Measurements from ENCODE around the gene GIGYF1. TPM values are rescaled to one million over a fixed set of nuclear protein-coding genes. Genes with fewer than 3 reads are reported as not detected.
A peak's percentile ranks its signal among the peaks of the same experiment; 100 is the strongest.

The GIGYF1 gene
- total and polyA plus RNA-seq, 2 of the 13 experiments (the other 11 are each of a cell fraction or from before 2014, with no cell fraction given) = 7.6 to 16.1 TPM

DNA sequence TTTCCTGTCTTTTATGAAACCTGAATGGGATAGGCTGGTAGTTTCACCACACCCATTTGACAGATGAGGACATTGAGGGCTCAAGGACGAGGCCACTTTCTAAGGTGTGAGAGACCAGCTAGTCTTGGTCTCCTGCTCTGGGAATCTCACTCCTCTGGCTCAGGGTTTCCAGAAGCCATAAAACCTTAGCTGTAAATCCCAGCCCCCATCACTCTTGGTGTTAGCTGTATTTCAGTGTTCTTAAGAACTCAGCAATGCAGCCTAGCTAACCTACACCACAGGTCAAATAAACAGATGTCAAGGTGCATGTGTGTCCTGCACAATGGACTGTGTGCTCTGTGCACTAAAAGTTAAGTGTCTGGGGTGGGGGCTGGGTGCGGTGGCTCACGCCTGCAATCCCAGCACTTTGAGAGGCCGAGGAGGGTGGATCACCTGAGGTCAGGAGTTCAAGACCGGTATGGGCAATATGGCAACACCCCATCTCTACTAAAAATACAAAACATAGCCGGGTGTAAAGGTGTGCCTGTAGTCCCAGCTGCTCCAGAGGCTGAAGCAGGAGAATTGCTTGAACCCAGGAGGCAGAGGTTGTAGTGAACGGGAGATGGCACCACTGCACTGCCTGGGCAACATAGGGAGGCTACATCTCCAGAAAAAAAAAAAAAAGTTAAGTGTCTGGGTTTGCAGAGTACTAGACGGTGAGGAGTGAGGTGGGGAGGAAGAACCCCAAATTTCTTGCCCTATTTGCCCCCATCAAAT lies 25.7 kb upstream of the GIGYF1 start (continued):
- TF ChIP-seq ZBTB40 (IDR thresholded peaks at IDR 0.05) (no peak), ZBTB40 (CRISPR knock-in tag; IDR thresholded peaks at IDR 0.05) (no peak), MYNN (CRISPR knock-in tag; IDR thresholded peaks at IDR 0.05; ENCODE audit: low read depth) (no peak), TAF15 (IDR thresholded peaks at IDR 0.05; ENCODE audit: low read depth, low read length, poor library complexity, severe bottlenecking) (no peak), RAD51 (IDR thresholded peaks at IDR 0.05; ENCODE audit: borderline replicate concordance) (no peak), MTA3 (CRISPR knock-in tag; IDR thresholded peaks at IDR 0.05) (no peak), NFRKB (IDR thresholded peaks at IDR 0.05) (no peak), TSC22D2 (CRISPR knock-in tag; IDR thresholded peaks at IDR 0.05; ENCODE audit: borderline replicate concordance) (no peak), HHEX (CRISPR knock-in tag; IDR thresholded peaks at IDR 0.05) (no peak), ZNF160 (CRISPR knock-in tag; IDR thresholded peaks at IDR 0.05) (0 out of 2 replicates have a peak, but pooled peaks have one; percentile 58), ZBTB20 (CRISPR knock-in tag; IDR thresholded peaks at IDR 0.05; ENCODE audit: borderline replicate concordance, low read depth) (no peak), NBN (conservative IDR thresholded peaks at IDR 0.05) (no peak), TOE1 (CRISPR knock-in tag; IDR thresholded peaks at IDR 0.05) (no peak), HMG20B (CRISPR knock-in tag; conservative IDR thresholded peaks at IDR 0.05) (no peak), ZNF280B (CRISPR knock-in tag; IDR thresholded peaks at IDR 0.05; ENCODE audit: borderline replicate concordance) (no peak), MED1 (CRISPR knock-in tag; IDR thresholded peaks at IDR 0.05) (peak; percentile 60)
- TF ChIP-seq, protein P1, sequence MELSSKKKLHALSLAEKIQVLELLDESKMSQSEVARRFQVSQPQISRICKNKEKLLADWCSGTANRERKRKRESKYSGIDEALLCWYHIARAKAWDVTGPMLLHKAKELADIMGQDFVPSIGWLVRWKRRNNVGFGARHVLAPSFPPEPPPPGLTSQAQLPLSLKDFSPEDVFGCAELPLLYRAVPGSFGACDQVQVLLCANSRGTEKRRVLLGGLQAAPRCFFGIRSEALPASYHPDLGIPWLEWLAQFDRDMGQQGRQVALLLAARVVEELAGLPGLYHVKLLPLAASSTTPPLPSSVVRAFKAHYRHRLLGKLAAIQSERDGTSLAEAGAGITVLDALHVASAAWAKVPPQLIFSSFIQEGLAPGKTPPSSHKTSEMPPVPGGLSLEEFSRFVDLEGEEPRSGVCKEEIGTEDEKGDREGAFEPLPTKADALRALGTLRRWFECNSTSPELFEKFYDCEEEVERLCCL (CRISPR knock-in tag; IDR thresholded peaks at IDR 0.05; ENCODE audit: borderline replicate concordance) = no peak
- TF ChIP-seq, protein P2, sequence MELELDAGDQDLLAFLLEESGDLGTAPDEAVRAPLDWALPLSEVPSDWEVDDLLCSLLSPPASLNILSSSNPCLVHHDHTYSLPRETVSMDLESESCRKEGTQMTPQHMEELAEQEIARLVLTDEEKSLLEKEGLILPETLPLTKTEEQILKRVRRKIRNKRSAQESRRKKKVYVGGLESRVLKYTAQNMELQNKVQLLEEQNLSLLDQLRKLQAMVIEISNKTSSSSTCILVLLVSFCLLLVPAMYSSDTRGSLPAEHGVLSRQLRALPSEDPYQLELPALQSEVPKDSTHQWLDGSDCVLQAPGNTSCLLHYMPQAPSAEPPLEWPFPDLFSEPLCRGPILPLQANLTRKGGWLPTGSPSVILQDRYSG (CRISPR knock-in tag; IDR thresholded peaks at IDR 0.05) = no peak

Data from HepG2 (cell line).